ENCODE results near the gene IL11RA. TPM values are rescaled to one million over a fixed set of nuclear protein-coding genes. Genes with fewer than 3 reads are reported as not detected.

Gene IL11RA
- total and polyA plus RNA-seq, 9 of the 15 experiments (the other 6 are each of a cell fraction or from before 2014, with no cell fraction given) = 0.11 to 5.8 (median 2.8) TPM

- TF ChIP-seq ETS1 (conservative IDR thresholded peaks at IDR 0.05; ENCODE audit: control insufficient read depth, low read depth, low read length) = no peak
- no peak for TF ChIP-seq TRIM24 (IDR thresholded peaks at IDR 0.05)
- TF ChIP-seq SREBF1 (IDR thresholded peaks at IDR 0.05; ENCODE audit: borderline replicate concordance, low read depth, low read length) = no peak
- TF ChIP-seq YY1 (IDR thresholded peaks at IDR 0.05; ENCODE audit: borderline replicate concordance in 1 of 3, control insufficient read depth in 1 of 3, extremely low read depth in 1 of 3, insufficient read depth in 3 of 3, insufficient read length in 1 of 3, insufficient replicate concordance in 2 of 3, low read depth in 1 of 3, low read length in 2 of 3) = peak; percentile 49 to 95 (median 91)
- no peak for TF ChIP-seq ZBED1 (IDR thresholded peaks at IDR 0.05)
Observed at GRCh38 chr9:34611811-34612787, 39.9 kb upstream of the IL11RA start, which contains the start of gene RPP25L (continued).

DNA sequence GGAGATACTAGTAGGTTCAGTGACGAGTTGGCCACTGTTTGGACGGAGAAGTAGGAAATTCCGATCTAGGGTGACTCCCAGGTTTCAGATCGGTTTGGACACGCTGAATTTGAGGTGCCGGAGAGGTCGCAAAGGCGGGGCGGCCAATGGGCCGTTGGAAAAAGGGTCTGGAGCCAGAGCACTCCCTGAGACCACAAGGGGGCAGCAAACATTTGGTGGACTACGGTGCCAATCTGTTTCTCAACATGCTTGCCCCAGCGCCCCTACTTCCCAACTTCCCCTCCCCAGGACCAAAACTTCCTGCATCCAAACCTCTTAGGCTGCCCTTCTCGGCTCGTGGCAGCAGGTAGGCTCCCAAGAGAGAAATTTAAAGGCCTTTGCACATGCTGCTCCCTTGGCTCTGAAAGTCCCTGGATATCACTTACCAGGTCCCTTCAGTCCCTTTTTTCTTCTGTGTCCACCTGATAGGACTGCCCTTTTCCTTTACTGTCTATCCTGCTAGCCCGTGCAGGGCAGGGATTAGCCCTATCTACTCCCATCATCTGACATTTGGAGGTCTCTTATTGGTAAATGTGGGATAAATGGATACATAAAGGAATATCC lies 39.1 kb upstream of the IL11RA start:
- Histone ChIP-seq H3K9ac (ENCODE audit: insufficient read depth in 1 of 2, low read depth in 2 of 2, low read length in 2 of 2) (peak overlapping the region; percentile 89 to 92; a peak in 3 of 4 replicates), H3K27ac (ENCODE audit: extremely low read depth, low read depth, low read length) (peak overlapping the region; percentile 59; the same call in 2 of the 3 replicates), H4K20me1 (replicated peaks; ENCODE audit: control insufficient read depth, insufficient read depth, low read length) (no peaks in the 10 kb centered on the region; the same call in 1 of the 2 replicates), H3K4me3 (peak overlapping the region; percentile 60), H3K79me2 (ENCODE audit: control insufficient read depth, insufficient read depth, low read length) (peaks cover 17% of the 10 kb centered on the region), H3K27me3 (ENCODE audit: control insufficient read depth in 2 of 2, insufficient read depth in 2 of 2, low read length in 2 of 2) (no peaks in the 10 kb centered on the region), H3K9me3 (replicated peaks; ENCODE audit: control insufficient read depth, insufficient read depth, low read depth, low read length) (no peaks in the 10 kb centered on the region), H3K4me1 (replicated peaks in 1 of 2; ENCODE audit: control insufficient read depth in 2 of 2, insufficient read depth in 2 of 2, low read length in 2 of 2) (peaks cover 7 to 19% of the 10 kb centered on the region in 2 experiments; a peak in 4 of 5 replicates), H3K4me2 (ENCODE audit: insufficient read depth, low read length) (peak overlapping the region; percentile 93), H3K9me1 (ENCODE audit: control insufficient read depth, insufficient read depth, low read length) (no peaks in the 10 kb centered on the region), H2AFZ (ENCODE audit: low read depth, low read length) (peak overlapping the region; percentile 92), H3K36me3 (ENCODE audit: control insufficient read depth, insufficient read depth, low read length) (peaks cover 22% of the 10 kb centered on the region; the same call in 1 of the 3 replicates)
- CTCF ChIA-PET (ENCODE audit: low intra/inter-chr PET ratio) = interaction anchor here (0.7 to 2.8 kb wide), 3 partner anchors 21 to 820 kb away, joined by 3 to 15 read pairs (median 7); no protein-coding TSS in a partner anchor
- FAIRE-seq (peak; percentile 75), DNase-seq (ENCODE audit: extremely low read depth in 1 of 4, low spot score in 3 of 4) (peak; percentile 60 to 85 (median 68)), ATAC-seq (peak; percentile 81)
- in situ Hi-C loops (cut with MboI) (no loop called here), intact Hi-C loops (cut with micrococcal nuclease) (loop anchor here (10.0 kb wide), 1 partner anchor 92 kb away; no protein-coding TSS in a partner anchor)
- POLR2A ChIA-PET = no interaction called here
- 2% methylated on average over 14 of the region's 15 CpGs for WGBS (ENCODE audit: insufficient coverage, low coverage, missing lambda C conversion rate)
- TSS peak; percentile 67 for BruUV-seq (replicated peaks)
- no peak for TF ChIP-seq ZNF175 (CRISPR knock-in tag; IDR thresholded peaks at IDR 0.05; ENCODE audit: low read depth)
- no peak for TF ChIP-seq ZNF253 (CRISPR knock-in tag; conservative IDR thresholded peaks at IDR 0.05)
- TF ChIP-seq MYNN (IDR thresholded peaks at IDR 0.05) = peak; percentile 24; the same call in 1 of the 2 replicates
- no peak for TF ChIP-seq MYNN (CRISPR knock-in tag; IDR thresholded peaks at IDR 0.05)
- no peak for TF ChIP-seq RFX1 (IDR thresholded peaks at IDR 0.05)
- TF ChIP-seq, protein P1, sequence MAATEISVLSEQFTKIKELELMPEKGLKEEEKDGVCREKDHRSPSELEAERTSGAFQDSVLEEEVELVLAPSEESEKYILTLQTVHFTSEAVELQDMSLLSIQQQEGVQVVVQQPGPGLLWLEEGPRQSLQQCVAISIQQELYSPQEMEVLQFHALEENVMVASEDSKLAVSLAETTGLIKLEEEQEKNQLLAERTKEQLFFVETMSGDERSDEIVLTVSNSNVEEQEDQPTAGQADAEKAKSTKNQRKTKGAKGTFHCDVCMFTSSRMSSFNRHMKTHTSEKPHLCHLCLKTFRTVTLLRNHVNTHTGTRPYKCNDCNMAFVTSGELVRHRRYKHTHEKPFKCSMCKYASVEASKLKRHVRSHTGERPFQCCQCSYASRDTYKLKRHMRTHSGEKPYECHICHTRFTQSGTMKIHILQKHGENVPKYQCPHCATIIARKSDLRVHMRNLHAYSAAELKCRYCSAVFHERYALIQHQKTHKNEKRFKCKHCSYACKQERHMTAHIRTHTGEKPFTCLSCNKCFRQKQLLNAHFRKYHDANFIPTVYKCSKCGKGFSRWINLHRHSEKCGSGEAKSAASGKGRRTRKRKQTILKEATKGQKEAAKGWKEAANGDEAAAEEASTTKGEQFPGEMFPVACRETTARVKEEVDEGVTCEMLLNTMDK (IDR thresholded peaks at IDR 0.05; ENCODE audit: borderline replicate concordance, insufficient read depth, low read depth, low read length, poor library complexity, severe bottlenecking) = peak; percentile 91
- TF ChIP-seq HDAC2 (IDR thresholded peaks at IDR 0.05) = 0 out of 2 replicates have a peak, but pooled peaks have one; percentile 14
- no peak for TF ChIP-seq ZKSCAN3 (CRISPR knock-in tag; IDR thresholded peaks at IDR 0.05)
